ENCODE data around the gene CLDND1.

Gene CLDND1

GRCh38 chr3:98540346-98540745 is 17.6 kb upstream of the CLDND1 start:
- no peak for DNase-seq (ENCODE audit: low read depth)

GRCh38 chr3:98536456-98537017 is 13.8 kb upstream of the CLDND1 start:
- no peak for DNase-seq (ENCODE audit: low read depth)
- H3K4me3 ChIP-seq (ENCODE audit: low read depth, low read length): no peak overlapping the region
- in situ Hi-C loops (cut with HindIII; ENCODE audit: low sequenced_read_pairs): no loop called here
- no peak for TF ChIP-seq CTCF (IDR thresholded peaks at IDR 0.05; ENCODE audit: low read depth, low read length, missing control alignments)

More at GRCh38 chr3:98540346-98540745, 17.6 kb upstream of the CLDND1 start:
- H3K4me3 ChIP-seq (ENCODE audit: low read depth, low read length): no peak overlapping the region
- in situ Hi-C loops (cut with HindIII; ENCODE audit: low sequenced_read_pairs): no loop called here
- no peak for TF ChIP-seq CTCF (IDR thresholded peaks at IDR 0.05; ENCODE audit: low read depth, low read length, missing control alignments)

GRCh38 chr3:98534734-98535133 is 12.0 kb upstream of the CLDND1 start:
- in situ Hi-C loops (cut with HindIII; ENCODE audit: low sequenced_read_pairs): no loop called here
- no peak for TF ChIP-seq CTCF (IDR thresholded peaks at IDR 0.05; ENCODE audit: low read depth, low read length, missing control alignments)
- H3K4me3 ChIP-seq (ENCODE audit: low read depth, low read length): no peak overlapping the region
- DNase-seq (ENCODE audit: low read depth): no peak

- no peak overlapping the region for H3K4me3 ChIP-seq (ENCODE audit: low read depth, low read length)
- TF ChIP-seq CTCF (IDR thresholded peaks at IDR 0.05; ENCODE audit: low read depth, low read length, missing control alignments): no peak
- in situ Hi-C loops (cut with HindIII; ENCODE audit: low sequenced_read_pairs): no loop called here
Observed at GRCh38 chr3:98534168-98534567, 11.5 kb upstream of the CLDND1 start.

GRCh38 chr3:98532709-98533571 is 10.2 kb upstream of the CLDND1 start:
- H3K4me3 ChIP-seq (ENCODE audit: low read depth, low read length): no peak overlapping the region
- no peak for TF ChIP-seq CTCF (IDR thresholded peaks at IDR 0.05; ENCODE audit: low read depth, low read length, missing control alignments)
- no peak for DNase-seq (ENCODE audit: low read depth)
- in situ Hi-C loops (cut with HindIII; ENCODE audit: low sequenced_read_pairs): no loop called here

More at GRCh38 chr3:98534168-98534567, 11.5 kb upstream of the CLDND1 start:
- no peak for DNase-seq (ENCODE audit: low read depth)

GRCh38 chr3:98532275-98532637 is 9.6 kb upstream of the CLDND1 start:
- in situ Hi-C loops (cut with HindIII; ENCODE audit: low sequenced_read_pairs): no loop called here
- DNase-seq (ENCODE audit: low read depth): no peak
- no peak overlapping the region for H3K4me3 ChIP-seq (ENCODE audit: low read depth, low read length)
- no peak for TF ChIP-seq CTCF (IDR thresholded peaks at IDR 0.05; ENCODE audit: low read depth, low read length, missing control alignments)

Measured in astrocyte of the cerebellum (primary cell).